22Rv1 (cell line): ENCODE results near the gene STOX1.
"Not testable (repeated sequence)": the region's sequence is repeated elsewhere in the genome, so short reads cannot be mapped to it uniquely, and the experiment has no call there.

Experiments used
- H3K27ac ChIP-seq: fragments of 450-650 bp; 2 replicates; pipeline ENCODE4 v1.5.1; 2017
- ZFX ChIP-seq: fragments of 450-650 bp; IDR thresholded peaks from 2 replicates; pipeline ENCODE4 v1.6.1; 2017; ENCODE audit warnings: antibody characterized with exemption, borderline replicate concordance
- TF ChIP-seq, protein P1 (sequence below): fragments of 450-650 bp; IDR thresholded peaks from 2 replicates; pipeline ENCODE4 v1.5.1; 2017; ENCODE audit warnings: mild to moderate bottlenecking

Gene STOX1

DNA sequence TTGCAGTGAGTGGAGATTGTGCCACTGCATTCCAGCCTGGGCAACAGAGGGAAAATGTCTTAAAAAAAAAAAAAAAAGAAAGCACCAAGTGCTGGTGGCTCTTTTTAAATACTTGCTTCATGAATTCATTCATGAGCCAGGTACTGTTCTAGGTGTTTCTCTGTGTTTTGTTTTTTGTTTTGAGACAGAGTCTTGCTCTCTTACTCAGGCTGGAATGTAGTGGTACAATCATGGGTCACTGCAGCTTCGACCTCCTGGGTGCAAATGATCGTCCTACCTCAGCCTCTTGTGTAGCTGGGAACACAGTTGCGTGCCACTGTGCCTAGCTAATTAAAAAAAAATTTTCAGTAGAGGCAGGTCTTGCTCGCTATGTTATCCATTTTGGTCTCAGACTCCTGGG, 5.3 kb downstream of the STOX1 start:
- no peak overlapping the region for H3K27ac ChIP-seq
- TF ChIP-seq, protein P1, sequence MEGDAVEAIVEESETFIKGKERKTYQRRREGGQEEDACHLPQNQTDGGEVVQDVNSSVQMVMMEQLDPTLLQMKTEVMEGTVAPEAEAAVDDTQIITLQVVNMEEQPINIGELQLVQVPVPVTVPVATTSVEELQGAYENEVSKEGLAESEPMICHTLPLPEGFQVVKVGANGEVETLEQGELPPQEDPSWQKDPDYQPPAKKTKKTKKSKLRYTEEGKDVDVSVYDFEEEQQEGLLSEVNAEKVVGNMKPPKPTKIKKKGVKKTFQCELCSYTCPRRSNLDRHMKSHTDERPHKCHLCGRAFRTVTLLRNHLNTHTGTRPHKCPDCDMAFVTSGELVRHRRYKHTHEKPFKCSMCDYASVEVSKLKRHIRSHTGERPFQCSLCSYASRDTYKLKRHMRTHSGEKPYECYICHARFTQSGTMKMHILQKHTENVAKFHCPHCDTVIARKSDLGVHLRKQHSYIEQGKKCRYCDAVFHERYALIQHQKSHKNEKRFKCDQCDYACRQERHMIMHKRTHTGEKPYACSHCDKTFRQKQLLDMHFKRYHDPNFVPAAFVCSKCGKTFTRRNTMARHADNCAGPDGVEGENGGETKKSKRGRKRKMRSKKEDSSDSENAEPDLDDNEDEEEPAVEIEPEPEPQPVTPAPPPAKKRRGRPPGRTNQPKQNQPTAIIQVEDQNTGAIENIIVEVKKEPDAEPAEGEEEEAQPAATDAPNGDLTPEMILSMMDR = no peak
- TF ChIP-seq ZFX = no peak

DNA sequence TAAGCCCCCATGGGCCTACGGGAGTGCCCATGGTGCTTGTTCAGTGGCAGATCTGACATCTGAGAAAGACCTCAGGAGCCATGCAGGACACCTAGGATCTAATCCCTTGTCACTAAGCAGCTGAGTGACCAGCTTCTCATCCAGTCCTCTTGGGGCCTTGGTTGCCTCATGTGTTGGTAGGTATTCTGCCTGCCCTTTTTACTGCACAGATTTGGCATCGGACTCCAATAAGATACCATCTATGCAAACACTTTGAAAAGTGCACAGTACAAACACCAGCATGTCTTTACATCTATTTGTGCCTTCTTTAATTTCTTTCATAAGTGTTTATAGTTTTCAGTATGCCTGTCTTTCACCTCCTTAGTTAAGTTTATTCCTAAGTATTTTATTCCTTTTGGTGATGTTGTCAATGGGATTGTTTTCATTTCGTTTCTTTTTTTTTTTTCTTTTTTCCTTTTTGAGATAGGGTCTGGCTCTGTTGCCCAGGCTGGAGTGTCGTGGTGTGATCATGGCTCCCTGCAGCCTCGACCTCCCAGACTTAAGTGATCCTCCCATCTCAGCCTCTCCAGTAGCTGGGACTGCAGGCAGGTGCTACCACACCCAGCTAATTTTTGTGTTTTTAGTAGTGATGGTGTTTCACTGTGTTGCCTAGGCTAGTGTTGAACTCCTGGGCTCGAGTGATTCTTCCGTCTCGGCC, 10.4 kb downstream of the STOX1 start:
- H3K27ac ChIP-seq = no peak overlapping the region
- TF ChIP-seq, protein P1 = no peak
- no peak for TF ChIP-seq ZFX

DNA sequence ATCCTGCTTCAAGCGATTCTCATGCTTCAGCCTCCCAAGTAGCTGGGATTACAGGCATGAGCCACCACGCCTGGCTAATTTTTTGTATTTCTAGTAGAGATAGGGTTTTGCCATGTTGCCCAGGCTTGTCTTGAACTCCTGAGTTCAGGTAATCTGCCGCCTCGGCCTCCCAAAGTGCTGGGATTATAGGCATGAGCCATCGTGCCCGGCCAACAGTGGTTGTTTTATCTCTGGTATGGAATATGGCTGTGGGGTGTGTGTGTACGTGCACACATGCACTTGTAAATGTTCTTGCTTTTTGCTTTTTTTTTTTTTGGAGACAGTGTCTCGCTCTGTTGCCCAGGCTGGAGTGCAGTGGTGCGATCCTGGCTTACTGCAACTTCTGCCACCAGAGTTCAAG, 13.3 kb downstream of the STOX1 start:
- H3K27ac ChIP-seq = not testable (repeated sequence)

DNA sequence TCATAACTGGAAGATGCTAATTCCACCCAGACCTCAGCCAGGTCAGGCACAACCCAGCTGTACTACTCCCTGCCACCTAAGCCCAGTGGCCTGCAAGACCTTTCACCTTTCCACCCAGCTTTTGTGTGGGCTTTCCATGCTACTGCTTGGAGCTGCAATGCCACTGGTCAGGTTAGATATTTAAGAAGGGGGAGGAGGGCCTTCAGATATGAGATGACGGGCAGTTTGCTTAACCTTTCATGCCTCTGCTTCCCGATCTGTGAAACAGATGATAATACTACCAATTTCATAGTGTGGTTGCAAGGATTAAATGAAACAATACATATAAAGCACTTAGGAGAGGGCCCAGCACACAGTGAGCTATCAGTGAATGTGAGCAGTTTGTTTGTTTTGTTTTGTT, 20.9 kb downstream of the STOX1 start:
- no peak overlapping the region for H3K27ac ChIP-seq
- no peak for TF ChIP-seq ZFX
- TF ChIP-seq, protein P1 = no peak

DNA sequence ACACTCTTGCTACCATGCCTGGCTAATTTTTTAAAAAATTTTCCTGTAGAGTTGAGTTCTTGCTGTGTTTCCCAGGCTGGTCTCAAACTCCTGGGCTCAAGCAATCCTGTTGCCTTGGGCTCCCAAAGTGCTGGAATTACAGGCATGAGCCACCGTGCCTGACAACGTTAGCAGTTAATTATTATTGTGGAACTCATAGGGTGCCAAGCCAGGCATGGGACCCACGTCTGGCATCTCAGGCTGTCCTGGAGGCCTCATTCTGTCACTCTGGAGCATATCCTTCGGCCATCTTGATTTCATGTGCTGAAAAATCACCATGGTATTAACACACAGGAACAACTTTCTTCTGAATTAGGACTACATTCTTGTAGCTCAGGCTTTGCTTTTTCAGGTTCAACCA, 21.5 kb downstream of the STOX1 start:
- TF ChIP-seq, protein P1 = no peak
- no peak for TF ChIP-seq ZFX
- no peak overlapping the region for H3K27ac ChIP-seq

DNA sequence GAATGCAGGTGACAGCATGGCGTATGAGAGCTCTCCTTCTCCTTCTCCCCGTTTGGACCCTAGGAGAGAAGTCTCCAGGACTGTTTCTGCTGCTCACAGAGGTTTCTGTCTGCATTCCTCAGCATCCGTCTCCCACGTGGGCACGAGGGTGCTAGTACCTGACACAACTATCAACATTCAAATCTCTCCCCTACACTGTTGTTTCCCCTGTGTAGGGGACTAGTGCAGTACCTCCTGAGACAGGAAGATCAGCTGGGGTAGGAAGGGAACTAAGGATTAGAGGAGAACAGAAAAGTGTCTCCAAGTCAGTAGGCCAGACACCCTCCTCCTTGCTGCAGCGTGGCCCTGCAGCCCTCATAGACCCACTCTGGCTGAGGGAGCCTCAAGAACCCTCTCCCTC, 29.0 kb downstream of the STOX1 start:
- TF ChIP-seq, protein P1 = no peak
- TF ChIP-seq ZFX = no peak
- no peak overlapping the region for H3K27ac ChIP-seq

DNA sequence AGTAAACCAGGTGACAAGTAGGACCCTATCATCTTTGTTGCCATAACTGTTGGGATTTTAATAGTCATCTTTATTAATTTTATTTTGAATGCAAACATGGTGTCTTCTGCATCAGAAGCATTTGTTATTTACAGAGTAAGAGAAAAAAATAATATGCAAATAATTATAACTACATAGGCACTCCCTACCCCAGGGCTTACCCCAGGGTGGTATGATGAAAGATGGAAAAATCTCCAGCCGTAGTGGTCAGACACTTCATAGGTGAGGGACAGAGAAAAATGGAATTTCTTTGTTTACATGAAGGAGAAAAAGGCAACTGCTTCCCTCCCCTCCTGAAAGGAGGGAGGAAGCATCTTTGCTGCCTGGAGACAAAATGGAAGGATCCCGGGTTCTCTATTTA, 29.7 kb downstream of the STOX1 start:
- no peak for TF ChIP-seq ZFX
- TF ChIP-seq, protein P1 = no peak
- H3K27ac ChIP-seq = no peak overlapping the region

DNA sequence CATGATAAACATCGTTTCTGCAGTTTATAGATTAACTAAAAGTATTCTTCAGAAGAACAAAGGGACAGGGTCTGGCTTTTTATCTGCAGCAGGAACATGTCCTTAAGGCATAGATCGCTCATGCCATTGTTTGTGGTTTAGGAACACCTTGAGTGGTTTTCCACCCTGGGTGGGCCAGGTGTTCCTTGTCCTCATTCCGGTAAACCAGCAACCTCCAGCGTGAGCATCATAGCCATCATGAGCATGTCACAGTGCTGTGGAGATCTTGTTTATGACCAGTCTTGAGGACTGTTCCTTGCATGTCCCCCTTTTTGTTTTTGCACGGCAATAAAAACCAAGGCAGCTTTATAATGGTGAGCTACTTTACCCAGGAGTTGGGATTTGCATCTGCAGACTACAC, 33.9 kb downstream of the STOX1 start:
- no peak for TF ChIP-seq ZFX
- TF ChIP-seq, protein P1 = no peak
- H3K27ac ChIP-seq = no peak overlapping the region
